ENCODE data around the gene AQP3.
A peak's percentile ranks its signal among the peaks of the same experiment; 100 is the strongest.
"Not testable (repeated sequence)": the region's sequence is repeated elsewhere in the genome, so short reads cannot be mapped to it uniquely, and the experiment has no call there.

Gene AQP3

GRCh38 chr9:33465096-33465495 is 17.7 kb upstream of the AQP3 start:
- DNase-seq (ENCODE audit: low read depth) = no peak

- DNase-seq (ENCODE audit: low read depth) = no peak
Measured at GRCh38 chr9:33464045-33464636, 16.7 kb upstream of the AQP3 start.

DNA sequence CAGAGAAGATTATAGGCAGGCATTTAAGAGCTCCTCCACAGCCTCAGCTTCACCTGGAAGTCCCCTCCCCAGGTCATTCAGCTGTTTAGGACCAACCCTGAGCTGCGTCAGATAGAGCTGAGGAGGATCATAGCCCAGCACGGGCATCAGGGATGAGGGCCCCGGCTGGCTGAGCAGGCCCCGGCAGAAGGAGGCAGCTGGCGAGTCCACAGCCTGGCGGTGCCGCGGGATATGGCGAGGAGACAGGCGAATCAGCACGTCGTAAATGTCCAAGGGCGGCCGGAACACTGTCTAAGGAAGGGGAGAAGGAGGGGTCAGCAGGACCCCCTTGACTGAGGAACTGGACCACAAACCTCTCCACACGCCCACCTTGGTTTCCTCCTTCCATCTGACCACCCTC is 15.8 kb upstream of the AQP3 start:
- no peak for DNase-seq (ENCODE audit: low read depth)

- no peak for DNase-seq (ENCODE audit: low read depth)
Measured at GRCh38 chr9:33461492-33461891, 14.1 kb upstream of the AQP3 start.

- DNase-seq (ENCODE audit: low read depth) = no peak
Measured at GRCh38 chr9:33460854-33461253, 13.5 kb upstream of the AQP3 start.

DNA sequence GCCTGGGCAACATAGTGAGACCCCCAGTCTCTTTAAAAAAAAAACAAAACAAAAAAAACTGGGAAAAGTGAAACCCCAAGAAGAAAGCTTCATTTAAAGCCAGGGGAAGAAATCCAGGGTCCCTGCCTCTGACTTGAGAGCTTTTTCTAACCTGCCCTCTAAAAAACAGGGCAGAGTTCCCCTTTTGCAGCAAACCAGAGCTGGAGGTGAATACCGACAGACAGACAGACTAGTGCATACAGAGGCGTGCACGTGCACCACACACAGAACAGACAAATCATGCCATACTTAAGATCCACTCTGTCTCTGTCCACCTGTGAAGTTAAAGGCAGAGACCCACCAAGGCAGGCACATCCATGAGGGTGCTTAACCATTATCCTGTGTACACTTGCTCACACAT is 11.7 kb upstream of the AQP3 start:
- no peak for DNase-seq (ENCODE audit: low read depth)

DNA sequence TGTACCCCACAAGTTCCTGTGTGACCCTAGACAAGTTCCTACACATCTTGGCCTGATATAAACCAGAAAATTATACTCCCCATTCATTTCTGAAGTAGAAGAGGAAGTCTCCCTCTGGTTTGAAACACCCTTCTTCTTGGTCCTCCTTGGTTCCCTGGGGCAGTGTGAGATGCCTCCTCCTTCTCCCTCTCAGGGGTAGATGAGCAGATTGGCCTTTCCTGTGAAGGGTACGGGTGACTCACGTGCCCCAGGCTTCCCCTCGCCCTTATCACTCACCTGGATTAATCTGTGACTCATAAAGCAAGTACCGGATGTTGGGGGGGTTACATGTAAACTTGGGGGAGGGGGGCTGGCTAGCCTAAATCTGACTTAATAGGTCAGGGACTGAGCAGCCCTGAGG is 11.1 kb upstream of the AQP3 start:
- peak; percentile 50 for DNase-seq (ENCODE audit: low read depth)

DNA sequence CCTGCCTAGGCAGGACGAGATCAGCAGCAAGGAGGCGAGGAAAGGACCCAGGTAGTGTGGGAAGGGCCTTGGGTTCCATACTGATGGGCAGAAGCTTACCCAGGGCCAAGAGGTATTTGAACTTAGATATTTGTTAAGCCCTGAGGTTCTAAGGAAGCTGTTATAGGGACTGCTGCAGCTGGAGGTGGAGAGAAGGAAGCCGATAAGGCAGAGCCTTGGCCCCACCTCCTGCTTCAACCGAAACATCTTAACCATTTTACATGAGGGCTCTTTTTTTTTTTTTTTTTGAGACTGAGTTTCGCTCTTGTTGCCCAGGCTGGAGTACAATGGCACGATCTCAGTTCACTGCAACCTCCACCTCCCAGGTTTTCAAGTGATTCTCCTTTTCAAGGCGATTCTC is 8.6 kb upstream of the AQP3 start:
- DNase-seq (ENCODE audit: low read depth) = no peak

- not testable (repeated sequence) for DNase-seq (ENCODE audit: low read depth)
Measured at GRCh38 chr9:33455456-33455855, 8.1 kb upstream of the AQP3 start.

- DNase-seq (ENCODE audit: low read depth) = not testable (repeated sequence)
Measured at GRCh38 chr9:33454661-33455026, 7.3 kb upstream of the AQP3 start.

DNA sequence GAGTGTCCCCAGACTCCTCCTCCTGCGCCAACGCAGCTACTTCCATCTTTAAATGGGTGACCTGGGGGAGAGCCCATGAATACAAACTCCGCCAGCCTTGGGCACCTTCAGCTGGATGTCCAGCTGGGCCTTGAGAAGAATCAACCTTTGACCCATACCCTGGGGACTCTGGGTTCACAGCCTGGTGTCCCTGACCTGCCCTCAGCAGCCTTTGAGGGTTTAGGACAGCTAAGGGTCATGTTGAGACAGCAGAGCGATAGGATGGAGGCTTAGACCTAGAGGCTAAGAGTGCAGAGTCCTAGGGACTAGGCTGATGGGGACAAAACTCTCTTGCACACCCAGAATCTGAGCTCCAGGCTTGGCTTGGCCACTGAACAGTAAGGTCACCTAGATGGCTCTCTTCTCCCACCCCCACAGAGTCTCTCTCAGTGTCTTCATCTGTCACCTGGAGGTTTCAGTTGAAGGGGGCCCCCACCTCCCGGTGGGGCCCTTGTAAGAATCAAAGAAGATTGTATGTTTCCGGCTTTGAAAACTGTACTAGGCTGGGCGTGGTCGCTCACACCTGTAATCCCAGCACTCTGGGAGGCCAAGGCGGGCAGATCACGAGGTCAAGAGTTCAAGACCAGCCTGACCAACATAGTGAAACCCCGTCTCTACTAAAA is 6.7 kb upstream of the AQP3 start:
- DNase-seq (ENCODE audit: low read depth) = no peak

DNA sequence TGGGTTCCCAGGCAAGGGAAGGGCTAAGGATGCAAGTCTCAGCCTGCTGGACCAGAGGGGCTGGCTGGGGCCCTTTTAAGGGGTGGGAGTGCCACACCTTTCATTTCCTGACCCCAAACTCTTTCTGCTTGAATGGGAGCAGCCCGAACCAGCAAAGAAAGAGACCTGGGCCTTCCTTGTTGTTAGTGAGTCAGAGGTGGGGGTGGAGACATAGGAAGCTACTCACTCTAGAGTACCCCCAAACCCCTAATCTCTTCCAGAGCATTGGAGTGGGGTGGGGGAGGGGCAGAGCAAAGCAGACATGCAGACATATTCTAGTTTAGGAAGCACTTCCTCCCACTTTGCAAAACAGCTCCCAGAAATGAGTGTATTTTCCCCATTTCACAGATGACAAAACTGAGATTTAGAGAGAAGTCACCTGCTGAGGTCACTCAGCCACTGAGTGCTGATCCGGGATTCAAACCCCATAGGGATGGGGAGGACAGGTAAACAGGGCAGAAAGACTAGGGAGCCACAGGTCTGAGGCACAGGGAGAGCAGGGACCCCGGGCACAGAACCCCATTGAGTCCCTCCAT is 6.0 kb upstream of the AQP3 start:
- no peak for DNase-seq (ENCODE audit: low read depth)

DNA sequence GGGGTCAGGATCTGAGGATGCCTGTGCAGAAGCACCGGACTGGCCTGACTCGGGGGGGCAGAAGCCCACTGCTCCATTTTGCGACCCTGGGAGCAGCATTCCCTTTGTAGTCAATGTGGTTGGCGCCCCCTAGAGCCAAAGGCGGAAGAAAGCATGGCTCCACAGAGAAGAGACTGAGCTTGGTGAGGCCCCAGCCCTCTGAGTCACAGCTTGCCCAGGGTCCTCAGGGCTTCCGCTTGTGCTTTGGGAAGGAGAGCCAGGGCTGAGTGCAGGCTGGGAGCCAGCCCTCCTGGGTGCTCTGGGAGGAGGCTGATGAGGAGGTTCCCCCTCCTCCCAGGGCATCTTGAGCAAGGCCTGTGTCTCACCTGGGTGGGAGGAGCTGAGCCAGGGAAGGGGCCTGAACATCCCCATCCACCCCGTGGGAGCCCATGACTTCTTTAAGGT is 5.5 kb upstream of the AQP3 start:
- peak; percentile 31 for DNase-seq (ENCODE audit: low read depth)

GRCh38 chr9:33450621-33451146 is 3.3 kb upstream of the AQP3 start:
- no peak for DNase-seq (ENCODE audit: low read depth)

DNA sequence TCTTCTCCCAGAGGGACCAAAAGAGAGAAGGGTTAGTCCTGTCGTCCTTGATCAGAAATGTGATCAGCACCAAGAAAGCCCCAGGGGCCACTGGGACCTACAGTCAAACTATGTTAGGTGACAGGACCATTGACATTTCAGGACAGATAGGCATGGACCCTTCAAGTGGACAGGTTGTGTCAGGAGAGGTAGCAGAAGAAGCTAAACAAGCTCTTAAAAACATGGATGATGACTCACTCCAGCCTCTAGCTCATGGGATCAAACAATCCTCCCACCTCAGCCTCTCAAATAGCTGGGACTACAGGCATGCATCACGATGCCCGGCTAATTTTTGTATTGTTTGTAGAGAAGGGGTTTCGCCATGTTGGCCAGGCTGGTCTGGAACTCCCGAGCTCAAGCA is 2.3 kb upstream of the AQP3 start:
- no peak for DNase-seq (ENCODE audit: low read depth)

- DNase-seq (ENCODE audit: low read depth) = no peak
Measured at GRCh38 chr9:33447799-33448553, 583 bp upstream of the AQP3 start.

DNA sequence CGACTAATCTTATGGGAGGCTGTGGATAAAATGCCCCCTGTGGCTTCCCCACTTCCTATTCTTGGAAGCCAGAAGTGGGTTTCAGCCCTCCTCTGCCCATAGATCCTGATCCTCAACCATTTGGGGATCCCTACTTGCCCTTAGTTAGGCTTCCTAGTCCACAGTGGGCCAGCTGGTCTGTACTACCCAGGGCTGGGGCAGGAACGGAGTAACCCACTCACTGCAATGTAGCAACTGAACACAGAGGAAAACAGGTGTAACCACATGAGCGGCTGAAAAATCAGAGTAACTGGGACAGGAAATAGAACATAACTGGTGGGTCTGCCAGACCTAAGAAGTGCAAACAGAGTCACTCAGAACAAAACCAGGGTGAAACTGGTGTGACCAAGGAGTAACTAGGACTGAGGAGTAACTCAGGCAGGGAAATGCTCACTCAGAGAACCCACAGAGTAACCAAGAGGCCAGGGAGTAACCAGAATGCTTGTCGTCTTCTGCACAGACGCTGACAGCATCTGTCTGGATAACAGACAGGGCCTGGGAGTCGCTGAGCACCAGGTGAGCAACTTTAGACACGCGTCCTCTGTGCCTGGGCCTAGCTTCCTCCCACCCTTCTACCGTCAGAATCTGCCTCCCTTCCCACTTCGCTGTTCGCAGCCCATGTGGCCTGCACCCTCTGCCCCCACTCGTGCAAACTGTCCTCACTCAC is 1.0 kb downstream of the AQP3 start:
- peak; percentile 28 for DNase-seq (ENCODE audit: low read depth)

GRCh38 chr9:33445389-33446239 is 1.8 kb downstream of the AQP3 start:
- DNase-seq (ENCODE audit: low read depth) = no peak

DNA sequence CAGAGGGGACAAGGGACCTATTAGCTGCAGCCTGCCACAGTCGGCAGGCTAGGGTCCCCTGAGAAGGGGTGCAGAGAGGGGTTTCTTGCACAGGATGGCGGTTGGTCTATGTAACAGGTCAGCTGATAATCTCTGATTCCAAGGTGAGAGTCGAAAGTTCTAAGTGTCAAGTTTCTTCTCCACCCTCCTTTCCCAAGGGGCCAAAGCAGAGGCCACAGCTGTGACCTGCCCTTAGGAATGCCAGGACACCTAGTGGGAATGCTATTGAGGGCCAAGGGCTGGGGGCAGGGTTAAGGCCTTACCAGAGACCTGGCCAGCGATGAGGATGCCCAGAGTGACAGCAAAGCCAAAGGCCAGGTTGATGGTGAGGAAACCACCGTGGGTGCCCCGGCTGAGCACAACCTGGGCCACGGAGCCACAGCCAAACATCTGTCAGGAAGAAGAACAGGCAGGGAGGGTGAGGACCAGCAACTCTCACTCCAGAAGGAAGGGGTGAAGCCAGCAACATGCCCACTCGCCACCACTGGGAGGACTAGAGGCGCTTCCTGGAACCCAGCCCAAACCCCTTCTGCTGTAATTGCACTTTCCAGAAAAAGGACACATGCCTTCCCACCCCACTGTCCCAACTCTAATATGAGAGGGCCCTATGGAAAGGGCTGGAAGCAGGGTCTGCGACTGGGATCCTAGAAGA is 3.8 kb downstream of the AQP3 start:
- DNase-seq (ENCODE audit: low read depth) = no peak

- DNase-seq (ENCODE audit: low read depth) = no peak
Measured at GRCh38 chr9:33443047-33443446, 4.3 kb downstream of the AQP3 start.

DNA sequence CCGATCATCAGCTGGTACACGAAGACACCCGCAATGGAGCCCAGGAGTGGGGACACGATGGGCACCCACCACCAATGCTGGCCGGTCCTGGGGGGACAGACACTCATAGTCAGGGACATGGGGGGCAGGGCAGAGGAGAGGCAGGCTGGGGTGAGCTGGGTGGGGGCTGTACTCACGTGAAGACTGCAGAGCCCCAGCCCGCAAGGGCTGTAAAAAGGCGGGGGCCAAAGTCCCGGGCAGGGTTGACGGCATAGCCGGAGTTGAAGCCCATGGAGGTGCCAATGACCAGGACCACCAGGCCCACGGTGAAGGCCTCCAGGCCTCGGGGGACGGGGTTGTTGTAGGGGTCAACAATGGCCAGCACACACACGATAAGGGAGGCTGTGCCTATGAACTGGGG is 5.3 kb downstream of the AQP3 start:
- DNase-seq (ENCODE audit: low read depth) = no peak

Data from activated T-helper 9 cell treated with anti-CD3 and anti-CD28 coated beads, Interleukin-2, amount 50 U/mL, for 16 hours (primary cell).